Measurements from ENCODE around the gene ADAM22. TPM values are rescaled to one million over a fixed set of nuclear protein-coding genes. Genes with fewer than 3 reads are reported as not detected.

ADAM22 gene
- total RNA-seq, 2 experiments from 2014 or later = 2.3 to 3.5 TPM

- Mint-ChIP-seq H3K4me1 (peaks cover 18% of the 10 kb centered on the region), H3K4me3 (no peak overlapping the region), H3K36me3 (peaks cover 22% of the 10 kb centered on the region), H3K9me3 (no peaks in the 10 kb centered on the region), H3K27ac (no peak overlapping the region), H3K27me3 (no peaks in the 10 kb centered on the region)
- DNase-seq = no peak
Observed at GRCh38 chr7:88206254-88206653, 272.2 kb downstream of the ADAM22 start.

GRCh38 chr7:88208521-88208920 is 274.5 kb downstream of the ADAM22 start:
- H3K36me3 Mint-ChIP-seq = peaks cover 27% of the 10 kb centered on the region

GRCh38 chr7:88212918-88213317 is 278.9 kb downstream of the ADAM22 start:
- Mint-ChIP-seq H3K4me1 (peaks cover 26% of the 10 kb centered on the region), H3K27me3 (no peaks in the 10 kb centered on the region), H3K36me3 (peaks cover 25% of the 10 kb centered on the region), H3K9me3 (no peaks in the 10 kb centered on the region), H3K4me3 (no peak overlapping the region), H3K27ac (peak overlapping the region; percentile 59)
- DNase-seq = no peak

More at GRCh38 chr7:88208521-88208920, 274.5 kb downstream of the ADAM22 start:
- H3K27ac Mint-ChIP-seq = no peak overlapping the region
- no peaks in the 10 kb centered on the region for H3K27me3 Mint-ChIP-seq
- H3K4me3 Mint-ChIP-seq = no peak overlapping the region
- H3K9me3 Mint-ChIP-seq = no peaks in the 10 kb centered on the region
- H3K4me1 Mint-ChIP-seq = peaks cover 11% of the 10 kb centered on the region
- DNase-seq = no peak

GRCh38 chr7:88214456-88214855 is 280.4 kb downstream of the ADAM22 start:
- DNase-seq = no peak
- Mint-ChIP-seq H3K9me3 (no peaks in the 10 kb centered on the region), H3K27me3 (no peaks in the 10 kb centered on the region), H3K4me3 (no peak overlapping the region), H3K36me3 (peaks cover 34% of the 10 kb centered on the region), H3K27ac (no peak overlapping the region), H3K4me1 (peaks cover 33% of the 10 kb centered on the region)

- DNase-seq = no peak
- peaks cover 33% of the 10 kb centered on the region for H3K4me1 Mint-ChIP-seq
- peaks cover 34% of the 10 kb centered on the region for H3K36me3 Mint-ChIP-seq
- H3K27me3 Mint-ChIP-seq = no peaks in the 10 kb centered on the region
- H3K9me3 Mint-ChIP-seq = no peaks in the 10 kb centered on the region
- no peak overlapping the region for H3K27ac Mint-ChIP-seq
- no peak overlapping the region for H3K4me3 Mint-ChIP-seq
Observed at GRCh38 chr7:88215295-88215694, 281.2 kb downstream of the ADAM22 start.

- no peaks in the 10 kb centered on the region for H3K9me3 Mint-ChIP-seq
- peaks cover 34% of the 10 kb centered on the region for H3K36me3 Mint-ChIP-seq
- no peak overlapping the region for H3K27ac Mint-ChIP-seq
- peaks cover 38% of the 10 kb centered on the region for H3K4me1 Mint-ChIP-seq
- no peak for DNase-seq
- no peak overlapping the region for H3K4me3 Mint-ChIP-seq
- H3K27me3 Mint-ChIP-seq = no peaks in the 10 kb centered on the region
Observed at GRCh38 chr7:88216276-88216675, 282.2 kb downstream of the ADAM22 start.

GRCh38 chr7:88217675-88218428 is 283.8 kb downstream of the ADAM22 start:
- H3K9me3 Mint-ChIP-seq = no peaks in the 10 kb centered on the region
- peak overlapping the region; percentile 99 for H3K4me3 Mint-ChIP-seq
- DNase-seq = no peak

GRCh38 chr7:88218429-88218745 is 284.3 kb downstream of the ADAM22 start:
- no peaks in the 10 kb centered on the region for H3K9me3 Mint-ChIP-seq
- H3K36me3 Mint-ChIP-seq = peaks cover 29% of the 10 kb centered on the region
- H3K4me1 Mint-ChIP-seq = peaks cover 31% of the 10 kb centered on the region
- H3K27ac Mint-ChIP-seq = peak overlapping the region; percentile 94
- DNase-seq = no peak
- no peaks in the 10 kb centered on the region for H3K27me3 Mint-ChIP-seq
- H3K4me3 Mint-ChIP-seq = peak overlapping the region; percentile 99

More at GRCh38 chr7:88217675-88218428, 283.8 kb downstream of the ADAM22 start:
- Mint-ChIP-seq H3K27me3 (no peaks in the 10 kb centered on the region), H3K36me3 (peaks cover 34% of the 10 kb centered on the region), H3K4me1 (peaks cover 36% of the 10 kb centered on the region), H3K27ac (peak overlapping the region; percentile 54)

- Mint-ChIP-seq H3K9me3 (no peaks in the 10 kb centered on the region), H3K36me3 (peaks cover 23% of the 10 kb centered on the region), H3K4me1 (peaks cover 29% of the 10 kb centered on the region), H3K4me3 (peak overlapping the region; percentile 99), H3K27ac (peak overlapping the region; percentile 94), H3K27me3 (no peaks in the 10 kb centered on the region)
- peak; percentile 26 for DNase-seq
Observed at GRCh38 chr7:88218836-88219605, 285.0 kb downstream of the ADAM22 start.

GRCh38 chr7:88219781-88220747 is 286.0 kb downstream of the ADAM22 start, which contains the start of gene SRI:
TSS of gene SRI (minus strand) at chr7:88220038. CDS start at chr7:88220026, 12 bp downstream.
- peak within 1 kb of the TSS; percentile 99 for H3K4me3 Mint-ChIP-seq
- H3K36me3 Mint-ChIP-seq = peaks cover 16% of the 10 kb centered on the region
- no peaks in the 10 kb centered on the region for H3K9me3 Mint-ChIP-seq

GRCh38 chr7:88223265-88223664 is 289.2 kb downstream of the ADAM22 start:
- no peak for DNase-seq
- Mint-ChIP-seq H3K36me3 (peaks cover 7% of the 10 kb centered on the region), H3K4me3 (no peak overlapping the region), H3K4me1 (peaks cover 11% of the 10 kb centered on the region), H3K27me3 (no peaks in the 10 kb centered on the region), H3K9me3 (no peaks in the 10 kb centered on the region), H3K27ac (no peak overlapping the region)

More at GRCh38 chr7:88219781-88220747, 286.0 kb downstream of the ADAM22 start, which contains the start of gene SRI:
- Mint-ChIP-seq H3K4me1 (peaks cover 28% of the 10 kb centered on the region), H3K27me3 (no peaks in the 10 kb centered on the region), H3K27ac (peak within 1 kb of the TSS; percentile 94)
- peak; percentile 95 for DNase-seq

GRCh38 chr7:88224601-88225275 is 290.7 kb downstream of the ADAM22 start:
- H3K27me3 Mint-ChIP-seq = peaks cover 5% of the 10 kb centered on the region
- no peak for DNase-seq
- H3K36me3 Mint-ChIP-seq = no peaks in the 10 kb centered on the region
- peaks cover 8% of the 10 kb centered on the region for H3K4me1 Mint-ChIP-seq
- no peak overlapping the region for H3K4me3 Mint-ChIP-seq
- peaks cover 4% of the 10 kb centered on the region for H3K9me3 Mint-ChIP-seq
- no peak overlapping the region for H3K27ac Mint-ChIP-seq

GRCh38 chr7:88226201-88226600 is 292.1 kb downstream of the ADAM22 start:
- Mint-ChIP-seq H3K27ac (no peak overlapping the region), H3K9me3 (peaks cover 4% of the 10 kb centered on the region), H3K4me3 (no peak overlapping the region), H3K4me1 (peaks cover 3% of the 10 kb centered on the region), H3K36me3 (peaks cover 2% of the 10 kb centered on the region), H3K27me3 (peaks cover 5% of the 10 kb centered on the region)
- no peak for DNase-seq

- Mint-ChIP-seq H3K27me3 (peaks cover 5% of the 10 kb centered on the region), H3K36me3 (peaks cover 2% of the 10 kb centered on the region), H3K9me3 (peaks cover 4% of the 10 kb centered on the region), H3K4me3 (no peak overlapping the region), H3K27ac (no peak overlapping the region), H3K4me1 (peaks cover 2% of the 10 kb centered on the region)
- no peak for DNase-seq
Observed at GRCh38 chr7:88226886-88227516, 292.9 kb downstream of the ADAM22 start.

Measured in activated naive CD8-positive, alpha-beta T cell treated with anti-CD3 and anti-CD28 coated beads for 36 hours (primary cell).